ENCODE measurements around the gene PCBP4. TPM values are rescaled to one million over a fixed set of nuclear protein-coding genes. Genes with fewer than 3 reads are reported as not detected.

Gene PCBP4
- total RNA-seq (ENCODE audit: low replicate concordance), result 19.0 and 33.3 TPM in 2 replicates

DNA sequence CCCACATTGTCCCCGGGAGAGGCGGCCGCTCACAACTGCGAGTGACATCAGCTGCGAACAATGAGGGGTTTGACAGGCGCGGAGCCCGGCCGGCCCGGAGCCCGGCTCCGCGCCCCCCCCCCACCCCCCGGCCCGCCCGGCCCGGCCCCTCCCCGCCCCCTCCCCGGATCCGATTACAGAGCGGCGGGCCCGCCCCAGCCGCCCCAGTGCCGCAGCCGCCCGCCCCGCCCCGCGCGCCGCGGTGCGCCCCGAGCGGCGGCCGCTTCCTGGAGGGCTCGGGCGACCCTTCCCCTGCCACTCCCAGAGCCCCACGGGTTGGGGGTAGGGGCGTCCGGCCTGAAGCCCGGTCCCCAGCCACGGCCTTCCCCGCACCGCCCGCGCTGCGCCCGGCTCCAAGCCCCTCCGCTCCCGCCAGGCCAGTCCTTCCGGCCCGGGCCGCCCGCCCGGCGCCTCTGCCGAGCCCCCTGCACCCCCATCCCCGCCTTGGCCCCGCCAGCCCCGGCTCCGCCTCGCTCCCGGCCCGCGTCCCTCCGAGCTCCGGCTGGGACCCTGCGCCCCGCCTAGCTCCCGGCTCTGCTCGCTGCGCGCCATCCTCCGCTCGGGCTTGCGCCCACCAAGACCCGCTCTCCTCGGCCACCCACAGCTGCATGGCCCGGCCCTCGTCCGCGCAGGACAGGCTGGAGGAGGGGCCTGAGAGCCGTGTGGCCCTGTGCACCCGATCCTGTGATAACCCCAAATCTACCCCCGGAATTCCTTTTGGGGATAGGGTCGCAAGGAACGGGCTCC, at the start of gene PCBP4:
Gene PCBP4, minus strand, starts transcription at position 71 of the 786 bp plus-strand sequence. CDS start 6,214 bp downstream, outside the sequence.
- DNase-seq (ENCODE audit: low read depth), result no peak
- TF ChIP-seq, protein P1, sequence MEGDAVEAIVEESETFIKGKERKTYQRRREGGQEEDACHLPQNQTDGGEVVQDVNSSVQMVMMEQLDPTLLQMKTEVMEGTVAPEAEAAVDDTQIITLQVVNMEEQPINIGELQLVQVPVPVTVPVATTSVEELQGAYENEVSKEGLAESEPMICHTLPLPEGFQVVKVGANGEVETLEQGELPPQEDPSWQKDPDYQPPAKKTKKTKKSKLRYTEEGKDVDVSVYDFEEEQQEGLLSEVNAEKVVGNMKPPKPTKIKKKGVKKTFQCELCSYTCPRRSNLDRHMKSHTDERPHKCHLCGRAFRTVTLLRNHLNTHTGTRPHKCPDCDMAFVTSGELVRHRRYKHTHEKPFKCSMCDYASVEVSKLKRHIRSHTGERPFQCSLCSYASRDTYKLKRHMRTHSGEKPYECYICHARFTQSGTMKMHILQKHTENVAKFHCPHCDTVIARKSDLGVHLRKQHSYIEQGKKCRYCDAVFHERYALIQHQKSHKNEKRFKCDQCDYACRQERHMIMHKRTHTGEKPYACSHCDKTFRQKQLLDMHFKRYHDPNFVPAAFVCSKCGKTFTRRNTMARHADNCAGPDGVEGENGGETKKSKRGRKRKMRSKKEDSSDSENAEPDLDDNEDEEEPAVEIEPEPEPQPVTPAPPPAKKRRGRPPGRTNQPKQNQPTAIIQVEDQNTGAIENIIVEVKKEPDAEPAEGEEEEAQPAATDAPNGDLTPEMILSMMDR (IDR thresholded peaks at IDR 0.05; ENCODE audit: insufficient read depth, low read length), result no peak
- H3K4me3 ChIP-seq (ENCODE audit: low read depth, low read length), result peak within 1 kb of the TSS; percentile 83

DNA sequence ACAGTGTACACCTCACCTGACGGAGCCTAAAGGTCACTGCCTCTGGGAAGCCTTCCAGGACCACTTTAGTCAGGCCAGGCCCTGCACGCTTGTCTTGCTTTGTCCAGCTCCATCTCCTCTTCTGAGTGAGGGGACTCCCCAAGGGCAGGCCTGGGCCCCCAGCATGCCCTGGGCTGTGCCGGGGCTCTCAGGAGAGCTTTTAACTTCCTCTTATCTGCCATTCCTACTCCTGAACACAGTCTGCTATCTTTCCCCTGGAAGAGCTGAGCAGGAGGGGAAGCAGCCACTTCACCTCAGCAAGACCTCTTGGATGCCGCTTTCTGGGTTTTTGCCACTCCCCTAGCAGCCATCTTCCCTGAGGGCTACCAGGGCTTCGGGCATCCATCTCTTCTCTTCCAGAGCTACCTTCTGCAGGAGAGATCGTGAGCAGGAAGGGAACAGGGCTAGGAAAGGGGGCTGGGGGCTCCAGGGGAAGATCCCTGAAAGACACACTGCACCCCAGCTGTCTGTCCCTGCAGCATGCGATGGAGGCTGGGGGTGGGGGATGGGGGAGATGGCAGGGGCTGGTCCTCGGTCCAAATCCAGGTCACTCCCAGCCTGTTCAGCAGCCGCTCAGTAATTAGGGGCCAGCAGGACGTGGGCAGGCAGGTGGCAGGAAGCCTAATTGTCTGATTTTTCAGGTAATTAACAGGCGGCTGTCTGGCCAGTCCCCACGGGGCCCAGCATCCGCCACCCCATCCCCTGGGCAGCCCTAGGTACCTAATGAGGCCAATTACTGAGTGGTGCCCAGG, 48.4 kb upstream of the PCBP4 start:
- H3K4me3 ChIP-seq (ENCODE audit: low read depth, low read length), result no peak overlapping the region
- TF ChIP-seq, protein P1 (IDR thresholded peaks at IDR 0.05; ENCODE audit: insufficient read depth, low read length), result no peak
- DNase-seq (ENCODE audit: low read depth), result no peak

DNA sequence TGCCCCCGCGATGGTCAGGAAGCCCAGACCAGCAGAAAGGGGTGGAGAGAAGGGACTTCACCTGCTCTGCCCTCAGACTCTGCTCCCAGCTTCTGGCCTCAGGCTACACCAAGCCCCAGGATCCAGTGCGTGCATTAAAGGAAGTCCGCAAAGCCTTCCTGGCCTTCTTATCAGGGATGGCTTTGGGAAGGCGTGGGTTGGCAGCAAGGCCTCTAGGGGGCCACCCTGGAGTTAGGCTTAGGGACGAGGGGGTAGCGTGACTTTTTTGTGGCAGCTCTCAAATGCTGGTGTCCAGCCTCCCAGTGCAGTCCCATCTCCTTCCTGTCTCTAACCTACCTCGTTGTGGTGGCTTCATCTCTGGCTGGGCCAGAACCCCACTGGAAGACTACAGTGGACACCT, 47.4 kb upstream of the PCBP4 start:
- no peak overlapping the region for H3K4me3 ChIP-seq (ENCODE audit: low read depth, low read length)
- TF ChIP-seq, protein P1 (IDR thresholded peaks at IDR 0.05; ENCODE audit: insufficient read depth, low read length), result peak; percentile 42
- no peak for DNase-seq (ENCODE audit: low read depth)

DNA sequence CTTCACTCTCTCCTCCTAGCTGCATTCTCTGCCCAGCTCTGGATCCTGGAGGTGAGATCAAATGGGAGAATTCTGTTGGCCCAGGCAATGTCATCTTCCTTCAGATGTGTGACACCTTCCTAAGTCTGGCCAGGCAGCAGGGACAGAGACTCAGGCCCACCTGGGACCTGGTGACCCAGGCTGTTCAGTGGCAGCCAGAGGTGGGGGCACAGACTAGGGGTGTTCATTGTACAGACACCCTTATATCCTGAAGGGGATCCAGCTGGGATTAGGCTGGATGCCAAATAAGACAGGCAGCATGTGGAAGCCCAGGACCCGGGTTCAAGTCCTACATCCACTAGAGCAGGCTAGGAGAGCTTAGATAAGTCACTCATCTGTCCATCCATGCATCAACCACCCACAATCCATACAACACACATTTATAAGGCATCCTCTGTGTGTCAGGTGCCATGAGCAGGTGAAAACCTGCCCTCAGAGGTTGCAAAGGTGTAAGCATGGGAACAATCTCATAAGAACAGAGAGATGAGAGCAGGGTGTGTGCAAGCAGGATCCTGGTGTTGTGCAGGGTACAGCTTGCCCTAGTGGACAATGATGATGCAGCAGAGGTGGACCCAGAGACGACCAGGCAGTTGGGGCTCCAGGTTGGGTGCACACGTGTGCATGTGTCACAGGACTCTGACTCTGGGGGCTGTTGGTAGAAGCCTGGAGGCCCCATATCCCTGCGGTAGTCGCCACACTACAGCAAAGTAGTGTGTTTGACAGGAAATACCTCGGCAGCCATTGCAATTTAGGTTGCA, 46.7 kb upstream of the PCBP4 start:
- H3K4me3 ChIP-seq (ENCODE audit: low read depth, low read length), result no peak overlapping the region
- DNase-seq (ENCODE audit: low read depth), result no peak
- TF ChIP-seq, protein P1 (IDR thresholded peaks at IDR 0.05; ENCODE audit: insufficient read depth, low read length), result no peak

DNA sequence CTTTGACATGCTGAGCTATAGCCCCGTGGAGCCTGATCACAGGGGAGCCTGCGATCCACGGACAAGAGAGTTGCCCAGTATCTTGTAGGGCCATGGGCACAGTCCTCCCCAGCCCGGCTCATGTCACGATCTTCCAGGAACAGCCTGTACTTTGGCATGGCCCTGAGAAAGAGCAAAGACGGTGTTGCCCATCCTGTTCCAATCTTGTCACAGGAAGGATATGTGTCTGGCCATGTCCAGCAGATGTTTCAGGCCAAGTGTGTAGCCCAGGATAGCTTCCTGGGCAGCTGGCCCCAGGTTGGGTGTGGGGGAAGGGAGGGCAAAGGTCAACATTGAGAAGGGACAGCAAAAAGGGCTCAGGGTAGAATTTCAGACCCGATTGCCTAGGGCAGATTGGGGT, 45.4 kb upstream of the PCBP4 start:
- no peak for DNase-seq (ENCODE audit: low read depth)
- no peak overlapping the region for H3K4me3 ChIP-seq (ENCODE audit: low read depth, low read length)
- TF ChIP-seq, protein P1 (IDR thresholded peaks at IDR 0.05; ENCODE audit: insufficient read depth, low read length), result no peak

DNA sequence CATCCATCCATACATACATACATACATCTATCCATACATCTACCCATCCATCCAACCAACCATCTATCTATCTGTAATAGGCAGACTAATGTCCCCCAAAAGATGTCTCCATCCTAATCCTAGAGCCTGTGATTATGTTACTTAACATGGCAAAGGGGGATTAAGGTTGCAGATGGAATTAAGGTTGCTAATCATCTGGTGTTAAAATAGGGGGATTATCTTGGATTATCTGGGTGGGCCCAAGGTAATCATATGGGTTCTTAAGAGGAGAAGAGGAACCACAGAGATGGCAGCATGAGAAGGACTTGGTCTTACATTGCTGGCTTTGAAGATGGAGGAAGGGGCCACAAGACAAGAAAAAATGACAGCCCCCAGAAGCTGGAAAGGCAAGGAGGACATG, 43.2 kb upstream of the PCBP4 start:
- no peak for DNase-seq (ENCODE audit: low read depth)
- TF ChIP-seq, protein P1 (IDR thresholded peaks at IDR 0.05; ENCODE audit: insufficient read depth, low read length), result no peak
- no peak overlapping the region for H3K4me3 ChIP-seq (ENCODE audit: low read depth, low read length)
